GM23338 (cell line): ENCODE measurements around the gene STYK1. TPM values are rescaled to one million over a fixed set of nuclear protein-coding genes. Genes with fewer than 3 reads are reported as not detected.
A peak's percentile ranks its signal among the peaks of the same experiment; 100 is the strongest.

Experiments
- ATAC-seq: fragments of 200-7000 bp; cut with Tn5 transposase; 3 replicates; pipeline ENCODE4 v1.9.1; 2020
- DNase-seq: peaks from one replicate; pipeline ENCODE4 v3.0.0-alpha.2; 2015; ENCODE audit warnings: low spot score
- H2AFZ ChIP-seq: fragments of 200-600 bp; sonication (generic); 2 replicates; pipeline ENCODE4 v1.8.0; 2016; ENCODE audit warnings: antibody characterized with exemption, mild to moderate bottlenecking, moderate library complexity
- H3F3A ChIP-seq: fragments of 200-600 bp; sonication (generic); replicated peaks from 2 replicates; pipeline ENCODE4 v1.8.0; 2017; ENCODE audit warnings: antibody characterized with exemption, mixed run types, low read depth
- H3K27ac ChIP-seq: fragments of 200-600 bp; sonication (generic); 2 replicates; pipeline ENCODE4 v1.6.1; 2016; ENCODE audit warnings: low read depth
- H3K27me3 ChIP-seq: fragments of 200-600 bp; sonication (generic); 2 replicates; pipeline ENCODE4 v1.8.0; 2016; ENCODE audit warnings: mild to moderate bottlenecking, mixed run types, moderate library complexity; ENCODE audit not compliant: insufficient read depth
- H3K36me3 ChIP-seq: fragments of 200-600 bp; sonication (generic); 2 replicates; pipeline ENCODE4 v1.8.0; 2016; ENCODE audit warnings: mild to moderate bottlenecking; ENCODE audit not compliant: insufficient read depth
- H3K4me1 ChIP-seq: fragments of 200-600 bp; sonication (generic); 2 replicates; pipeline ENCODE4 v1.8.0; 2016; ENCODE audit warnings: mild to moderate bottlenecking, moderate library complexity; ENCODE audit not compliant: insufficient read depth
- H3K4me2 ChIP-seq: fragments of 200-600 bp; sonication (generic); 2 replicates; pipeline ENCODE4 v1.7.1; 2017; ENCODE audit warnings: mixed run types
- H3K4me3 ChIP-seq: fragments of 200-600 bp; sonication (generic); 2 replicates; pipeline ENCODE4 v1.6.1; 2016; ENCODE audit warnings: mixed run types
- H3K79me2 ChIP-seq: fragments of 200-600 bp; sonication (generic); replicated peaks from 2 replicates; pipeline ENCODE4 v1.8.0; 2017; ENCODE audit warnings: mild to moderate bottlenecking; ENCODE audit not compliant: insufficient read depth
- H3K9me2 ChIP-seq: fragments of 200-600 bp; sonication (generic); 2 replicates; pipeline ENCODE4 v1.8.0; 2017; ENCODE audit not compliant: insufficient read depth
- H4K20me1 ChIP-seq: fragments of 200-600 bp; sonication (generic); replicated peaks from 2 replicates; pipeline ENCODE4 v1.8.0; 2017; ENCODE audit warnings: mild to moderate bottlenecking; ENCODE audit not compliant: insufficient read depth
- H3K27ac Mint-ChIP-seq: 2 replicates; pipeline ENCODE4 v1.8.0; 2020; ENCODE audit warnings: inconsistent platforms, mild to moderate bottlenecking, moderate library complexity, mixed read lengths
- H3K27me3 Mint-ChIP-seq: 3 replicates; pipeline ENCODE4 v1.8.0; 2022; ENCODE audit warnings: low read depth, mild to moderate bottlenecking, moderate library complexity, mixed read lengths, inconsistent platforms; ENCODE audit not compliant: insufficient read depth, poor library complexity
- H3K36me3 Mint-ChIP-seq: 3 replicates; pipeline ENCODE4 v1.8.0; 2021; ENCODE audit warnings: low read depth, mild to moderate bottlenecking, inconsistent platforms, moderate library complexity, mixed read lengths
- H3K4me1 Mint-ChIP-seq: 3 replicates; pipeline ENCODE4 v1.8.0; 2020; ENCODE audit warnings: mild to moderate bottlenecking, inconsistent platforms, mixed read lengths
- H3K4me3 Mint-ChIP-seq: 3 replicates; pipeline ENCODE4 v1.8.0; 2021; ENCODE audit warnings: moderate library complexity, mild to moderate bottlenecking, inconsistent platforms, mixed read lengths
- H3K9me3 Mint-ChIP-seq: 3 replicates; pipeline ENCODE4 v1.8.0; 2020; ENCODE audit warnings: moderate library complexity, mild to moderate bottlenecking, inconsistent platforms, mixed read lengths
- EZH2phosphoT487 ChIP-seq: fragments of 200-600 bp; sonication (generic); IDR thresholded peaks from one replicate; pipeline ENCODE4 v1.8.1; 2018; ENCODE audit warnings: antibody characterized with exemption; ENCODE audit not compliant: unreplicated experiment
- NANOG ChIP-seq: IDR thresholded peaks from 2 replicates; pipeline ENCODE4 v1.6.1; 2016; ENCODE audit warnings: antibody characterized with exemption, borderline replicate concordance
- STAT1 ChIP-seq: IDR thresholded peaks from one replicate; pipeline ENCODE4 v1.6.1; 2016; ENCODE audit warnings: antibody characterized with exemption; ENCODE audit not compliant: unreplicated experiment
- ZNF114 ChIP-seq: fragments of 250-450 bp; sonication (Bioruptor Pico); IDR thresholded peaks from 2 replicates; pipeline ENCODE4 v1.5.0; 2020; ENCODE audit warnings: mild to moderate bottlenecking, moderate library complexity
- ZNF462 ChIP-seq: fragments of 250-450 bp; sonication (Bioruptor Pico); IDR thresholded peaks from 2 replicates; pipeline ENCODE4 v1.5.0; 2020; ENCODE audit warnings: mild to moderate bottlenecking, moderate library complexity
- polyA plus RNA-seq: library from polyadenylated mRNA; unstranded; fragments of >200 nt; fragmentation: Nextera tagmentation; extraction: Ambion mirVana; gene quantifications from 2 replicates; pipeline ENCODE4 v1.2.1, GENCODE V29; 2016
- total RNA-seq: library from RNA; depleted of rRNA; stranded (reverse); fragments of >200 nt; shearing (Covaris generic); gene quantifications from 2 replicates; pipeline ENCODE4 v1.2.3, GENCODE V29; 2014
- TF ChIP-seq, protein P1 (sequence below), 2 experiments: fragments of 200-600 bp in 1 of 2; sonication (generic) in 1 of 2; conservative IDR thresholded peaks; 2 replicates each; pipeline versions ENCODE4 v1.5.1 to v1.6.1; 2016 to 2017; ENCODE audit warnings: antibody characterized with exemption in 2 of 2, low read depth in 2 of 2, mild to moderate bottlenecking in 2 of 2, moderate library complexity in 1 of 2
- TF ChIP-seq, protein P2 (sequence below): IDR thresholded peaks from 2 replicates; pipeline ENCODE4 v1.6.1; 2016; ENCODE audit warnings: antibody characterized with exemption
- TF ChIP-seq, protein P3 (sequence below): IDR thresholded peaks from one replicate; pipeline ENCODE4 v1.6.1; 2018; ENCODE audit warnings: antibody characterized with exemption; ENCODE audit not compliant: unreplicated experiment

The STYK1 gene
- total and polyA plus RNA-seq, 2 experiments from 2014 or later = 1.2 to 1.8 TPM

DNA sequence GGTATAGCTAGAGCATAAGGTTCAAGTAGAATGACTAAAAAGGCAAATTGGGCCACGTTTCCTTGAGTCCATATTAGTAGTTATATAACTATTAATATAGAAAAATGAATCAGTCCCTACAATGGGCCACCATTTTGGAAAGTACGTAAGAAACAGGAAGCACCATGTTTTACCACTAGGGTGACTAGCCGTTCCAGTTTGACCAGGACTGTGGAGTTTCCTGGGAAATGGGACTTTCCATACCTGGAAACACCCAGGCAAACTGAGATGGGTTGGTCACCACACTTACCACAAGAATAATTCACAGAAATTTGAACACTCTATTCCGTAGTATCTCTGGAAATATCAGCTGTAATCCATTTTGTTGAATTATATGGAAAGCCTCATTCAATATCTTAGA lies 58.3 kb downstream of the STYK1 start:
- ATAC-seq (no peak), DNase-seq (peak; percentile 22)
- H3K4me2 ChIP-seq = no peak overlapping the region
- H3K27ac ChIP-seq = no peak overlapping the region
- no peak overlapping the region for H2AFZ ChIP-seq
- H3K27me3 Mint-ChIP-seq = peaks cover 5% of the 10 kb centered on the region
- no peak overlapping the region for H3K4me3 ChIP-seq
- H3K27ac Mint-ChIP-seq = no peak overlapping the region
- no peaks in the 10 kb centered on the region for H3K36me3 ChIP-seq
- H3K36me3 Mint-ChIP-seq = peaks cover 23% of the 10 kb centered on the region
- peaks cover 27% of the 10 kb centered on the region for H3K79me2 ChIP-seq
- no peaks in the 10 kb centered on the region for H3F3A ChIP-seq
- no peak for TF ChIP-seq NANOG
- TF ChIP-seq, protein P1, sequence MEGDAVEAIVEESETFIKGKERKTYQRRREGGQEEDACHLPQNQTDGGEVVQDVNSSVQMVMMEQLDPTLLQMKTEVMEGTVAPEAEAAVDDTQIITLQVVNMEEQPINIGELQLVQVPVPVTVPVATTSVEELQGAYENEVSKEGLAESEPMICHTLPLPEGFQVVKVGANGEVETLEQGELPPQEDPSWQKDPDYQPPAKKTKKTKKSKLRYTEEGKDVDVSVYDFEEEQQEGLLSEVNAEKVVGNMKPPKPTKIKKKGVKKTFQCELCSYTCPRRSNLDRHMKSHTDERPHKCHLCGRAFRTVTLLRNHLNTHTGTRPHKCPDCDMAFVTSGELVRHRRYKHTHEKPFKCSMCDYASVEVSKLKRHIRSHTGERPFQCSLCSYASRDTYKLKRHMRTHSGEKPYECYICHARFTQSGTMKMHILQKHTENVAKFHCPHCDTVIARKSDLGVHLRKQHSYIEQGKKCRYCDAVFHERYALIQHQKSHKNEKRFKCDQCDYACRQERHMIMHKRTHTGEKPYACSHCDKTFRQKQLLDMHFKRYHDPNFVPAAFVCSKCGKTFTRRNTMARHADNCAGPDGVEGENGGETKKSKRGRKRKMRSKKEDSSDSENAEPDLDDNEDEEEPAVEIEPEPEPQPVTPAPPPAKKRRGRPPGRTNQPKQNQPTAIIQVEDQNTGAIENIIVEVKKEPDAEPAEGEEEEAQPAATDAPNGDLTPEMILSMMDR (conservative IDR thresholded peaks at IDR 0.05; ENCODE audit: low read depth in 2 of 2) = peak in 1 of 2 experiments; percentile 30; a peak in 1 of 4 replicates
- no peaks in the 10 kb centered on the region; the same call in 1 of the 2 replicates for H4K20me1 ChIP-seq
- no peaks in the 10 kb centered on the region for H3K27me3 ChIP-seq
- peaks cover 3% of the 10 kb centered on the region; the same call in 2 of the 3 replicates for H3K9me3 Mint-ChIP-seq
- H3K9me2 ChIP-seq = no peaks in the 10 kb centered on the region
- peaks cover 8% of the 10 kb centered on the region; the same call in 2 of the 3 replicates for H3K4me1 Mint-ChIP-seq
- H3K4me1 ChIP-seq = 0 out of 2 replicates have a peak, but pooled peaks cover 4% of the 10 kb centered on the region
- H3K4me3 Mint-ChIP-seq = no peak overlapping the region

DNA sequence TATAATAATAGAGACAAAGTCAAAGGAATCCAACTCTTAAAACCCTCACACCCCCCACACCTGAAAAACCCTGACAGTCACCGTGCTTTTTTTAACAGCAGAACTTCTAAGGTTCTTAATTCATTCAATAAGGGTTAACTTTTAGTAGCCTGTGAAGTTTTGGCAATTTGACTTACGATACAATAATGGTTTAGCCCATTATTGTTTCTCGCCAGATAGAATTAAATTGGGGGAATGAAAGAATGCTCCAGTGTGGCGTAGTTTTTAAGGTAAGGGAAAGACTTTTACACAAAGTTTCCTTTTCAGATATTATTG lies 59.8 kb downstream of the STYK1 start:
- H3K9me3 Mint-ChIP-seq = peaks cover 3% of the 10 kb centered on the region; the same call in 2 of the 3 replicates
- Histone ChIP-seq H4K20me1 (no peaks in the 10 kb centered on the region; the same call in 1 of the 2 replicates), H2AFZ (peak overlapping the region; percentile 14; the same call in 1 of the 2 replicates), H3K79me2 (peaks cover 27% of the 10 kb centered on the region), H3F3A (no peaks in the 10 kb centered on the region), H3K4me2 (peak overlapping the region; percentile 58), H3K36me3 (peaks cover 9% of the 10 kb centered on the region; the same call in 1 of the 2 replicates), H3K4me1 (0 out of 2 replicates have a peak, but pooled peaks cover 4% of the 10 kb centered on the region), H3K27ac (0 out of 2 replicates have a peak overlapping the region, but pooled peaks have one; percentile 32), H3K9me2 (no peaks in the 10 kb centered on the region), H3K4me3 (peak overlapping the region; percentile 73), H3K27me3 (no peaks in the 10 kb centered on the region)
- peak overlapping the region; percentile 100 for H3K27ac Mint-ChIP-seq
- H3K4me1 Mint-ChIP-seq = peaks cover 8% of the 10 kb centered on the region; the same call in 2 of the 3 replicates
- peak overlapping the region; percentile 99 for H3K4me3 Mint-ChIP-seq
- peaks cover 34% of the 10 kb centered on the region for H3K36me3 Mint-ChIP-seq
- peak; percentile 14; the same call in 2 of the 3 replicates for ATAC-seq
- DNase-seq = no peak
- H3K27me3 Mint-ChIP-seq = peaks cover 5% of the 10 kb centered on the region
- TF ChIP-seq EZH2phosphoT487 = no peak
- TF ChIP-seq, protein P2, sequence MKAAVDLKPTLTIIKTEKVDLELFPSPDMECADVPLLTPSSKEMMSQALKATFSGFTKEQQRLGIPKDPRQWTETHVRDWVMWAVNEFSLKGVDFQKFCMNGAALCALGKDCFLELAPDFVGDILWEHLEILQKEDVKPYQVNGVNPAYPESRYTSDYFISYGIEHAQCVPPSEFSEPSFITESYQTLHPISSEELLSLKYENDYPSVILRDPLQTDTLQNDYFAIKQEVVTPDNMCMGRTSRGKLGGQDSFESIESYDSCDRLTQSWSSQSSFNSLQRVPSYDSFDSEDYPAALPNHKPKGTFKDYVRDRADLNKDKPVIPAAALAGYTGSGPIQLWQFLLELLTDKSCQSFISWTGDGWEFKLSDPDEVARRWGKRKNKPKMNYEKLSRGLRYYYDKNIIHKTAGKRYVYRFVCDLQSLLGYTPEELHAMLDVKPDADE = no peak
- TF ChIP-seq NANOG = no peak
- TF ChIP-seq, protein P3, sequence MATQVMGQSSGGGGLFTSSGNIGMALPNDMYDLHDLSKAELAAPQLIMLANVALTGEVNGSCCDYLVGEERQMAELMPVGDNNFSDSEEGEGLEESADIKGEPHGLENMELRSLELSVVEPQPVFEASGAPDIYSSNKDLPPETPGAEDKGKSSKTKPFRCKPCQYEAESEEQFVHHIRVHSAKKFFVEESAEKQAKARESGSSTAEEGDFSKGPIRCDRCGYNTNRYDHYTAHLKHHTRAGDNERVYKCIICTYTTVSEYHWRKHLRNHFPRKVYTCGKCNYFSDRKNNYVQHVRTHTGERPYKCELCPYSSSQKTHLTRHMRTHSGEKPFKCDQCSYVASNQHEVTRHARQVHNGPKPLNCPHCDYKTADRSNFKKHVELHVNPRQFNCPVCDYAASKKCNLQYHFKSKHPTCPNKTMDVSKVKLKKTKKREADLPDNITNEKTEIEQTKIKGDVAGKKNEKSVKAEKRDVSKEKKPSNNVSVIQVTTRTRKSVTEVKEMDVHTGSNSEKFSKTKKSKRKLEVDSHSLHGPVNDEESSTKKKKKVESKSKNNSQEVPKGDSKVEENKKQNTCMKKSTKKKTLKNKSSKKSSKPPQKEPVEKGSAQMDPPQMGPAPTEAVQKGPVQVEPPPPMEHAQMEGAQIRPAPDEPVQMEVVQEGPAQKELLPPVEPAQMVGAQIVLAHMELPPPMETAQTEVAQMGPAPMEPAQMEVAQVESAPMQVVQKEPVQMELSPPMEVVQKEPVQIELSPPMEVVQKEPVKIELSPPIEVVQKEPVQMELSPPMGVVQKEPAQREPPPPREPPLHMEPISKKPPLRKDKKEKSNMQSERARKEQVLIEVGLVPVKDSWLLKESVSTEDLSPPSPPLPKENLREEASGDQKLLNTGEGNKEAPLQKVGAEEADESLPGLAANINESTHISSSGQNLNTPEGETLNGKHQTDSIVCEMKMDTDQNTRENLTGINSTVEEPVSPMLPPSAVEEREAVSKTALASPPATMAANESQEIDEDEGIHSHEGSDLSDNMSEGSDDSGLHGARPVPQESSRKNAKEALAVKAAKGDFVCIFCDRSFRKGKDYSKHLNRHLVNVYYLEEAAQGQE = no peak
- TF ChIP-seq ZNF462 (CRISPR knock-in tag) = no peak
- TF ChIP-seq STAT1 = no peak
- TF ChIP-seq ZNF114 (CRISPR knock-in tag) = no peak
